MCF 10A (cell line): ENCODE measurements around the gene SOBP. TPM values are rescaled to one million over a fixed set of nuclear protein-coding genes. Genes with fewer than 3 reads are reported as not detected.

Experiments
- BruUV-seq: library from RNA; stranded (reverse); fragments of 400-500 nt; replicated peaks from 2 replicates; lab custom pipeline; 2021; lab: Mats Ljungman, UMichigan
- CTCF ChIA-PET: fragments of 300-600 bp; sonication (Branson Sonifier 250); formaldehyde crosslinking; extraction: SDS; loops from one replicate; lab custom pipeline; 2021; ENCODE audit warnings: antibody characterized with exemption, inconsistent platforms; lab: Yijun Ruan, JAX
- POLR2A ChIA-PET: fragments of 300-600, 350-650 bp; sonication (Branson Sonifier 250); formaldehyde crosslinking; extraction: SDS; loops from one replicate; lab custom pipeline; 2020; ENCODE audit warnings: antibody characterized with exemption, inconsistent platforms; lab: Yijun Ruan, JAX
- DNase-seq: peaks from one replicate; pipeline ENCODE4 v3.0.0-alpha.2; 2018; ENCODE audit not compliant: unreplicated experiment
- H3K27ac Mint-ChIP-seq: one replicate; pipeline ENCODE4 v1.8.0; 2022; ENCODE audit warnings: mild to moderate bottlenecking, low read depth, mixed read lengths; ENCODE audit not compliant: unreplicated experiment
- H3K27me3 Mint-ChIP-seq: one replicate; pipeline ENCODE4 v1.8.0; 2022; ENCODE audit warnings: mixed read lengths; ENCODE audit not compliant: insufficient read depth, unreplicated experiment
- H3K36me3 Mint-ChIP-seq: one replicate; pipeline ENCODE4 v1.8.0; 2022; ENCODE audit warnings: mild to moderate bottlenecking, moderate library complexity, mixed read lengths; ENCODE audit not compliant: insufficient read depth, unreplicated experiment
- H3K4me1 Mint-ChIP-seq: one replicate; pipeline ENCODE4 v1.8.0; 2022; ENCODE audit warnings: mixed read lengths; ENCODE audit not compliant: insufficient read depth, unreplicated experiment
- H3K4me3 Mint-ChIP-seq: one replicate; pipeline ENCODE4 v1.8.0; 2022; ENCODE audit warnings: mild to moderate bottlenecking, moderate library complexity, mixed read lengths; ENCODE audit not compliant: unreplicated experiment
- H3K9me3 Mint-ChIP-seq: one replicate; pipeline ENCODE4 v1.8.0; 2022; ENCODE audit warnings: mixed read lengths; ENCODE audit not compliant: unreplicated experiment
- CTCF ChIP-seq: fragments of 200-600 bp; IDR thresholded peaks from one replicate; pipeline ENCODE4 v1.8.0; 2022; ENCODE audit warnings: antibody characterized with exemption, mild to moderate bottlenecking; ENCODE audit not compliant: unreplicated experiment
- intact Hi-C: fragments of 100-400 bp; cut with micrococcal nuclease; formaldehyde crosslinking; loops from 2 replicates; pipeline ENCODE4 v1.14.1; 2022
- total RNA-seq: library from RNA; stranded (reverse); gene quantifications from 2 replicates; pipeline ENCODE4 v1.2.3, GENCODE V29; 2022

SOBP gene
- total RNA-seq, 1 experiment from 2014 or later = 0.21 TPM

GRCh38 chr6:107667790-107668189 is 177.9 kb downstream of the SOBP start:
- Mint-ChIP-seq H3K27ac (no peak overlapping the region), H3K9me3 (no peaks in the 10 kb centered on the region), H3K4me1 (peaks cover 3% of the 10 kb centered on the region), H3K27me3 (peaks cover 20% of the 10 kb centered on the region), H3K36me3 (no peaks in the 10 kb centered on the region), H3K4me3 (no peak overlapping the region)
- intact Hi-C loops = no loop called here
- ChIA-PET CTCF (interaction anchor here (0.6 to 3.7 kb wide), 2 partner anchors 180 to 640 kb away, joined by 3 to 16 read pairs; no protein-coding TSS in a partner anchor), POLR2A (no interaction called here)
- TF ChIP-seq CTCF = no peak
- no TSS peak for BruUV-seq
- no peak for DNase-seq

- H3K4me1 Mint-ChIP-seq = peaks cover 5% of the 10 kb centered on the region
- no peak for TF ChIP-seq CTCF
- H3K36me3 Mint-ChIP-seq = no peaks in the 10 kb centered on the region
- intact Hi-C loops = no loop called here
- no peak for DNase-seq
- POLR2A ChIA-PET = no interaction called here
- H3K9me3 Mint-ChIP-seq = no peaks in the 10 kb centered on the region
- H3K27ac Mint-ChIP-seq = no peak overlapping the region
- no peak overlapping the region for H3K4me3 Mint-ChIP-seq
- BruUV-seq = no TSS peak
- CTCF ChIA-PET = interaction anchor here (1.2 to 4.4 kb wide), 2 partner anchors 31 to 179 kb away, joined by 3 to 19 read pairs; no protein-coding TSS in a partner anchor
- H3K27me3 Mint-ChIP-seq = peaks cover 11% of the 10 kb centered on the region
Measured at GRCh38 chr6:107668743-107669474, 179.0 kb downstream of the SOBP start.

- no peak for TF ChIP-seq CTCF
- Mint-ChIP-seq H3K4me3 (no peak overlapping the region), H3K27me3 (peaks cover 11% of the 10 kb centered on the region), H3K4me1 (peaks cover 5% of the 10 kb centered on the region), H3K27ac (no peak overlapping the region), H3K36me3 (no peaks in the 10 kb centered on the region), H3K9me3 (no peaks in the 10 kb centered on the region)
- CTCF ChIA-PET = interaction anchor here (1.4 to 4.4 kb wide), 2 partner anchors 177 to 193 kb away, joined by 3 to 19 read pairs; no protein-coding TSS in a partner anchor
- POLR2A ChIA-PET = interaction anchor here (1.2 kb wide), 1 partner anchor 211 kb away, joined by 3 read pairs; the partner anchor contains the start of gene PDSS2
- no TSS peak for BruUV-seq
- intact Hi-C loops = no loop called here
- DNase-seq = no peak
Measured at GRCh38 chr6:107670792-107671199, 180.9 kb downstream of the SOBP start.

- intact Hi-C loops = no loop called here
- Mint-ChIP-seq H3K27ac (no peak overlapping the region), H3K9me3 (no peaks in the 10 kb centered on the region), H3K36me3 (no peaks in the 10 kb centered on the region), H3K27me3 (no peaks in the 10 kb centered on the region), H3K4me3 (no peak overlapping the region), H3K4me1 (peaks cover 5% of the 10 kb centered on the region)
- ChIA-PET CTCF (interaction anchor here (0.5 to 4.4 kb wide), 8 partner anchors 25 to 825 kb away, joined by 3 to 80 read pairs (median 3); no protein-coding TSS in a partner anchor), POLR2A (interaction anchor here (0.5 to 0.8 kb wide), 3 partner anchors 30 to 176 kb away, joined by 3 to 4 read pairs (median 3); no protein-coding TSS in a partner anchor)
- BruUV-seq = no TSS peak
- no peak for DNase-seq
- no peak for TF ChIP-seq CTCF
Measured at GRCh38 chr6:107673076-107673494, 183.2 kb downstream of the SOBP start.
